HEK293 (cell line): ENCODE measurements around the gene MCM8.

Experiments
- CTCF ChIA-PET: fragments of 350-600 bp; formaldehyde crosslinking; extraction: SDS; loops from one replicate; lab custom pipeline; 2021; ENCODE audit warnings: antibody characterized with exemption; lab: Yijun Ruan, JAX
- POLR2A ChIA-PET: fragments of 300-600 bp; formaldehyde crosslinking; extraction: SDS; loops from one replicate; lab custom pipeline; 2020; ENCODE audit warnings: antibody characterized with exemption, inconsistent platforms; lab: Yijun Ruan, JAX
- H3K27ac ChIP-seq: fragments of 200-500 bp; sonication (Bioruptor generic); 2 replicates; pipeline ENCODE4 v1.5.1; 2014; ENCODE audit warnings: low read depth, low read length, control low read depth, inconsistent platforms; ENCODE audit errors: extremely low read depth
- H3K36me3 ChIP-seq, 2 experiments: fragments of 200-500 bp in 1 of 2; sonication (Bioruptor generic) in 1 of 2; 1 replicate in 1 of 2; 2 replicates in 1 of 2; pipeline ENCODE4 v1.5.1; 2014 to 2017; ENCODE audit warnings: inconsistent platforms in 2 of 2, low read length in 2 of 2; ENCODE audit not compliant: control insufficient read depth in 2 of 2, insufficient read depth in 1 of 2
- H3K4me1 ChIP-seq: fragments of 200-500 bp; sonication (Bioruptor generic); 2 replicates; pipeline ENCODE4 v1.5.1; 2014; ENCODE audit warnings: mild to moderate bottlenecking, low read length, inconsistent platforms; ENCODE audit not compliant: control insufficient read depth, insufficient read depth
- H3K4me3 ChIP-seq: 2 replicates; pipeline ENCODE4 v1.5.1; 2011; ENCODE audit warnings: low read depth, mild to moderate bottlenecking, control low read depth, low read length, moderate library complexity
- H3K9me3 ChIP-seq: fragments of 200-500 bp; sonication (Bioruptor generic); 2 replicates; pipeline ENCODE4 v1.5.1; 2014; ENCODE audit warnings: low read depth, low read length, inconsistent platforms; ENCODE audit not compliant: control insufficient read depth, insufficient read depth
- BCL11A ChIP-seq: fragments of 450-650 bp; formaldehyde crosslinking; IDR thresholded peaks from 2 replicates; pipeline ENCODE4 v1.5.1; 2016; ENCODE audit warnings: low read depth, missing biosample characterization, missing genetic modification characterization
- GFI1B ChIP-seq: fragments of 450-650 bp; formaldehyde crosslinking; IDR thresholded peaks from 2 replicates; pipeline ENCODE4 v1.5.1; 2016; ENCODE audit warnings: missing biosample characterization, missing genetic modification characterization
- GLI2 ChIP-seq: fragments of 450-650 bp; formaldehyde crosslinking; IDR thresholded peaks from 2 replicates; pipeline ENCODE4; 2017; ENCODE audit warnings: missing biosample characterization, missing genetic modification characterization, low read depth, borderline replicate concordance
- HOXA7 ChIP-seq: sonication (generic); formaldehyde crosslinking; IDR thresholded peaks from 2 replicates; pipeline ENCODE4 v1.8.1; 2022; ENCODE audit warnings: missing genetic modification reagents, borderline replicate concordance
- HOXC10 ChIP-seq: sonication (generic); formaldehyde crosslinking; IDR thresholded peaks from 2 replicates; pipeline ENCODE4 v1.8.1; 2023; ENCODE audit warnings: mild to moderate bottlenecking, missing genetic modification reagents
- IKZF3 ChIP-seq: fragments of 450-650 bp; IDR thresholded peaks from 2 replicates; pipeline ENCODE4 v1.5.0; 2018; ENCODE audit warnings: missing biosample characterization, mild to moderate bottlenecking, missing genetic modification characterization, moderate library complexity
- KLF16 ChIP-seq: fragments of 450-650 bp; formaldehyde crosslinking; IDR thresholded peaks from 2 replicates; pipeline ENCODE4 v1.5.1; 2017; ENCODE audit warnings: missing biosample characterization, missing genetic modification characterization
- KLF7 ChIP-seq: fragments of 450-650 bp; formaldehyde crosslinking; IDR thresholded peaks from 2 replicates; pipeline ENCODE4 v1.5.1; 2016; ENCODE audit warnings: missing biosample characterization, missing genetic modification characterization, borderline replicate concordance
- OSR2 ChIP-seq: fragments of 450-650 bp; formaldehyde crosslinking; IDR thresholded peaks from 2 replicates; pipeline ENCODE4 v1.5.1; 2016; ENCODE audit warnings: missing biosample characterization, missing genetic modification characterization
- PATZ1 ChIP-seq: fragments of 450-650 bp; formaldehyde crosslinking; IDR thresholded peaks from 2 replicates; pipeline ENCODE4 v1.5.1; 2016; ENCODE audit warnings: missing biosample characterization, missing genetic modification characterization
- PRDM1 ChIP-seq: fragments of 450-650 bp; formaldehyde crosslinking; IDR thresholded peaks from 2 replicates; pipeline ENCODE4; 2016; ENCODE audit warnings: missing biosample characterization, missing genetic modification characterization
- PRDM2 ChIP-seq: fragments of 450-650 bp; formaldehyde crosslinking; IDR thresholded peaks from 2 replicates; pipeline ENCODE4 v1.5.1; 2016; ENCODE audit warnings: missing biosample characterization, missing genetic modification characterization, borderline replicate concordance
- SALL2 ChIP-seq: fragments of 450-650 bp; formaldehyde crosslinking; IDR thresholded peaks from 2 replicates; pipeline ENCODE4 v1.5.0; 2017; ENCODE audit warnings: missing biosample characterization, mild to moderate bottlenecking, missing genetic modification characterization, borderline replicate concordance
- ZBTB48 ChIP-seq: fragments of 450-650 bp; formaldehyde crosslinking; IDR thresholded peaks from 2 replicates; pipeline ENCODE4 v1.5.1; 2016; ENCODE audit warnings: missing biosample characterization, missing genetic modification characterization
- ZBTB6 ChIP-seq: fragments of 450-650 bp; formaldehyde crosslinking; IDR thresholded peaks from 2 replicates; pipeline ENCODE4 v1.5.1; 2017; ENCODE audit warnings: missing biosample characterization, missing genetic modification characterization
- ZFP41 ChIP-seq: fragments of 450-650 bp; formaldehyde crosslinking; IDR thresholded peaks from 2 replicates; pipeline ENCODE4 v1.5.1; 2016; ENCODE audit warnings: missing biosample characterization, missing genetic modification characterization, borderline replicate concordance
- ZIC2 ChIP-seq: fragments of 450-650 bp; formaldehyde crosslinking; IDR thresholded peaks from 2 replicates; pipeline ENCODE4 v1.5.1; 2016; ENCODE audit warnings: missing biosample characterization, missing genetic modification characterization
- ZNF26 ChIP-seq: fragments of 450-650 bp; formaldehyde crosslinking; IDR thresholded peaks from 2 replicates; pipeline ENCODE4 v1.5.1; 2016; ENCODE audit warnings: missing biosample characterization, missing genetic modification characterization
- ZNF292 ChIP-seq: fragments of 450-650 bp; formaldehyde crosslinking; IDR thresholded peaks from 2 replicates; pipeline ENCODE4 v1.5.1; 2016; ENCODE audit warnings: low read depth, missing biosample characterization, missing genetic modification characterization, borderline replicate concordance
- ZNF449 ChIP-seq: fragments of 450-650 bp; formaldehyde crosslinking; IDR thresholded peaks from 2 replicates; pipeline ENCODE4 v1.5.1; 2017; ENCODE audit warnings: missing biosample characterization, mild to moderate bottlenecking, missing genetic modification characterization, moderate library complexity
- ZNF76 ChIP-seq: fragments of 450-650 bp; formaldehyde crosslinking; IDR thresholded peaks from 2 replicates; pipeline ENCODE4; 2016; ENCODE audit warnings: low read depth, missing biosample characterization, missing genetic modification characterization, borderline replicate concordance

Gene MCM8

GRCh38 chr20:6037082-6037481 is 86.6 kb downstream of the MCM8 start (continued):
- TF ChIP-seq ZNF449 (tag by site-specific recombination): no peak
- TF ChIP-seq ZBTB48 (tag by site-specific recombination): no peak
- TF ChIP-seq, all 188 proteins: peak for 0

- Histone ChIP-seq H3K27ac (no peak overlapping the region), H3K36me3 (peaks cover 11 to 82% of the 10 kb centered on the region in 2 experiments), H3K4me1 (no peaks in the 10 kb centered on the region), H3K9me3 (no peaks in the 10 kb centered on the region), H3K4me3 (no peak overlapping the region)
- CTCF ChIA-PET: interaction anchor here (0.6 to 0.7 kb wide), 2 partner anchors 73 to 509 kb away, joined by 4 read pairs; no protein-coding TSS in a partner anchor
- POLR2A ChIA-PET: no interaction called here
- TF ChIP-seq ZNF292 (tag by site-specific recombination): no peak
- no peak for TF ChIP-seq GLI2 (tag by site-specific recombination)
- TF ChIP-seq SALL2 (tag by site-specific recombination): no peak
- no peak for TF ChIP-seq BCL11A (tag by site-specific recombination)
- TF ChIP-seq PRDM2: no peak
- TF ChIP-seq ZIC2 (tag by site-specific recombination): no peak
- TF ChIP-seq ZNF26 (tag by site-specific recombination): no peak
- no peak for TF ChIP-seq PATZ1 (tag by site-specific recombination)
- TF ChIP-seq ZFP41: no peak
- no peak for TF ChIP-seq ZBTB6 (tag by site-specific recombination)
- no peak for TF ChIP-seq PRDM1 (tag by site-specific recombination)
- no peak for TF ChIP-seq HOXA7
- TF ChIP-seq KLF7 (tag by site-specific recombination): no peak
- TF ChIP-seq ZNF76 (tag by site-specific recombination): no peak
- no peak for TF ChIP-seq HOXC10 (CRISPR knock-in tag)
- no peak for TF ChIP-seq GFI1B (tag by site-specific recombination)
- TF ChIP-seq IKZF3 (tag by site-specific recombination): no peak
- TF ChIP-seq KLF16: no peak
- no peak for TF ChIP-seq OSR2 (tag by site-specific recombination)
Observed at GRCh38 chr20:6038256-6038655, 87.8 kb downstream of the MCM8 start.
